A549 (cell line): ENCODE results near the gene JAZF1.

Experiments
- BHLHE40 ChIP-seq: IDR thresholded peaks from 2 replicates; pipeline ENCODE4 v1.6.1; 2012; ENCODE audit warnings: low read depth, low read length, inconsistent platforms
- FOSL2 ChIP-seq, 2 experiments: fragments of 450-650 bp in 1 of 2; fragments of >200 bp in 1 of 2; sonication (Bioruptor Twin) in 1 of 2; formaldehyde crosslinking; IDR thresholded peaks; 2 replicates each; pipeline versions ENCODE4 v1.5.0 to v1.6.1; 2016 to 2020; ENCODE audit warnings: mild to moderate bottlenecking in 1 of 2, moderate library complexity in 1 of 2
- JUN ChIP-seq, 2 experiments: fragments of >200 bp; sonication (Bioruptor Twin); formaldehyde crosslinking; IDR thresholded peaks; 2 replicates in 1 of 2; 3 replicates in 1 of 2; pipeline ENCODE4 v1.6.1; 2016 to 2017
- KDM1A ChIP-seq: fragments of 200-600 bp; sonication (generic); IDR thresholded peaks from 2 replicates; pipeline ENCODE4 v1.6.1; 2016; ENCODE audit warnings: low read depth, mild to moderate bottlenecking
- KDM5A ChIP-seq: fragments of 200-600 bp; sonication (generic); IDR thresholded peaks from 2 replicates; pipeline ENCODE4 v1.6.1; 2016; ENCODE audit warnings: antibody characterized with exemption, mild to moderate bottlenecking
- PHF8 ChIP-seq: fragments of 200-600 bp; sonication (generic); IDR thresholded peaks from 2 replicates; pipeline ENCODE4 v1.6.1; 2016; ENCODE audit warnings: low read depth, mild to moderate bottlenecking, antibody characterized with exemption, moderate library complexity, borderline replicate concordance
- RAD21 ChIP-seq, 2 experiments: fragments of >200 bp in 1 of 2; sonication (Bioruptor Twin) in 1 of 2; formaldehyde crosslinking in 1 of 2; IDR thresholded peaks in 1 of 2; conservative IDR thresholded peaks in 1 of 2; 2 replicates in 1 of 2; 3 replicates in 1 of 2; pipeline ENCODE4 v1.6.1; 2012 to 2018; ENCODE audit warnings: inconsistent platforms in 1 of 2
- ZFP36 ChIP-seq: fragments of 450-650 bp; IDR thresholded peaks from 2 replicates; pipeline ENCODE4 v1.6.1; 2014; ENCODE audit warnings: borderline replicate concordance; ENCODE audit not compliant: partially characterized antibody
- TF ChIP-seq, protein P1 (sequence below): IDR thresholded peaks from 2 replicates; pipeline ENCODE4 v1.6.1; 2012
- TF ChIP-seq, protein P2 (sequence below): fragments of >200 bp; sonication (Bioruptor Twin); formaldehyde crosslinking; IDR thresholded peaks from 3 replicates; pipeline ENCODE4 v1.5.1; 2016

DNA sequence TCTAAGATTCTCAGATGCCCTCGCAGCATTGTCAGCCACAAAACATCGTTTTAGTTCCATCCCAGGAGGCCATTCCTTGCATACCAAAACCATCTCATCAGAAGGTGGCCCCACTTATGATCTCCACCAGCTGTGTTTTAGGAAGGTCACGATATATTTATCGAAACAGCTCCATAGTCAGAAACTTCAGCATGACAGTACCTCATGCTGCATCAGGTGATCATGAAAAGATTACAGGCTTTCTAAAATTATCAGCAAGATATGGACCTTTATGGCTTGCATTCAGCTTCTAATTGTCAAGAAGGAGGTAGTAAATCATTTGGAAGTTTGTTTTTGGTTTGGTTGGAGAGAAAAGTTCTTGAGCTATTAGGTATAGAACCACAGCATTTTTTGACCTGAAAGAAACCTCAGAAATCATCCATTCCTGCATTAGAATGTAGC is 20.0 kb downstream of the JAZF1 start:
- TF ChIP-seq KDM1A (no peak), PHF8 (no peak), FOSL2 (IDR thresholded peaks at IDR 0.05) (no peak), FOSL2 (CRISPR knock-in tag; IDR thresholded peaks at IDR 0.05) (no peak), ZFP36 (no peak), KDM5A (no peak), RAD21 (conservative IDR thresholded peaks at IDR 0.05 in 1 of 2, IDR thresholded peaks at IDR 0.05 in 1 of 2) (no peak), BHLHE40 (no peak), JUN (IDR thresholded peaks at IDR 0.05) (no peak)
- TF ChIP-seq, protein P1, sequence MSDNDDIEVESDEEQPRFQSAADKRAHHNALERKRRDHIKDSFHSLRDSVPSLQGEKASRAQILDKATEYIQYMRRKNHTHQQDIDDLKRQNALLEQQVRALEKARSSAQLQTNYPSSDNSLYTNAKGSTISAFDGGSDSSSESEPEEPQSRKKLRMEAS: no peak
- TF ChIP-seq, protein P2, sequence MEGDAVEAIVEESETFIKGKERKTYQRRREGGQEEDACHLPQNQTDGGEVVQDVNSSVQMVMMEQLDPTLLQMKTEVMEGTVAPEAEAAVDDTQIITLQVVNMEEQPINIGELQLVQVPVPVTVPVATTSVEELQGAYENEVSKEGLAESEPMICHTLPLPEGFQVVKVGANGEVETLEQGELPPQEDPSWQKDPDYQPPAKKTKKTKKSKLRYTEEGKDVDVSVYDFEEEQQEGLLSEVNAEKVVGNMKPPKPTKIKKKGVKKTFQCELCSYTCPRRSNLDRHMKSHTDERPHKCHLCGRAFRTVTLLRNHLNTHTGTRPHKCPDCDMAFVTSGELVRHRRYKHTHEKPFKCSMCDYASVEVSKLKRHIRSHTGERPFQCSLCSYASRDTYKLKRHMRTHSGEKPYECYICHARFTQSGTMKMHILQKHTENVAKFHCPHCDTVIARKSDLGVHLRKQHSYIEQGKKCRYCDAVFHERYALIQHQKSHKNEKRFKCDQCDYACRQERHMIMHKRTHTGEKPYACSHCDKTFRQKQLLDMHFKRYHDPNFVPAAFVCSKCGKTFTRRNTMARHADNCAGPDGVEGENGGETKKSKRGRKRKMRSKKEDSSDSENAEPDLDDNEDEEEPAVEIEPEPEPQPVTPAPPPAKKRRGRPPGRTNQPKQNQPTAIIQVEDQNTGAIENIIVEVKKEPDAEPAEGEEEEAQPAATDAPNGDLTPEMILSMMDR: no peak
